ENCODE measurements around the gene NTN1.
A peak's percentile ranks its signal among the peaks of the same experiment; 100 is the strongest.

Gene NTN1

DNA sequence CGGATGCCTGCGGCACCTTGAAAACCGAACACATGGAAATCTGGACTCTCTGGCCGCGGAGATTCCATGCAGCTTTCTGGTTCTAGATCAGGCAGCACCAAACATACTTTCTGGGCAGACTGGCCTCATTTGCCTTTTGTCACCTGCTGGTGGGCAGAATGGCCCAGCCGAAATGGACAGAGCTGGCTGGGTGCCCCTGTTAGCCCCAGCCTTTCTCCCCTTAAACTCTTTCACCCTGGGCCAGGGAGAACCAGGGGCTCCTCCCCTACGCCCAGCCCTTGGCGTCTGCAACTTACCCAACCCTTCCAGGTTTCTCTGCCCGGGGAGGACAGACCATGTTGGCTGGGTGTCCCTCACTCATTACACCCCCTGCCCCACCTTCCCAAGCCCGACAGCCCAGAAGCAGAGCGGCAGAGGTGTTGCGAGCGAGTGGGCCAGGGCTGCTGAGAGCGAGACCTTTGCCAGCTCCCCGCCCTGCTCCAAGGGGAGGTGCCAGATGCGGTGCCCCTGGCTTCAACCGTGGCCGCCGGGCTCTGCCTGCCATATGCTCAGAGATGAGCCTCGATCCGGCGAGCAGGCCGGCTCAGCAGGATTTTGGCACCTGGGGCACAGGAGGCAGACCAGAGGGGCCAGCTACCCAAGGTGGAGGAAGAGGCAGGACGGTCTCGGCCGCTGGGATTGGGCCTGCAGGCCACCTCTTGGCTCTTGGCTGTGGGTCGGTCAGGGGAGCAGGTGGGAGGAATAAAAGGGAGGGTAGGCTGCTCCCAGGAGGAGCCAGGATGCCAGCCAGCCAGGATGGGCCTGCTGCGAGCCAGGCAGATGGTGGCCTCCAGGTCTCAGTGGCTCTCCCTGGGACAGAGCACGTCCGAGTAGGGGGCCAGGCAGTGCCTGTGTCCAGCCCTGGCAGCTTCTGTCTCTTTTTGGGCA, 191.3 kb downstream of the NTN1 start:
- Histone ChIP-seq H3K27me3 (ENCODE audit: insufficient read depth, low read length) (no peaks in the 10 kb centered on the region), H3K36me3 (ENCODE audit: insufficient read depth, low read length) (no peaks in the 10 kb centered on the region), H3K9me3 (ENCODE audit: insufficient read depth, low read depth, low read length) (peaks cover 8% of the 10 kb centered on the region; the same call in 1 of the 2 replicates), H3K9ac (ENCODE audit: low read depth, low read length) (no peak overlapping the region), H3K4me3 (ENCODE audit: low read length) (no peak overlapping the region), H3K4me1 (ENCODE audit: insufficient read depth, low read length) (no peaks in the 10 kb centered on the region), H3K27ac (ENCODE audit: low read depth, low read length) (no peak overlapping the region)
- 93% methylated on average over 30 of the region's 30 CpGs for WGBS

GRCh38 chr17:9213303-9213640, 192.0 kb downstream of the NTN1 start:
- 89% methylated on average over 3 of the region's 3 CpGs for WGBS
- no peaks in the 10 kb centered on the region for H3K4me1 ChIP-seq (ENCODE audit: insufficient read depth, low read length)
- no peaks in the 10 kb centered on the region for H3K27me3 ChIP-seq (ENCODE audit: insufficient read depth, low read length)
- H3K4me3 ChIP-seq (ENCODE audit: low read length), result no peak overlapping the region
- H3K27ac ChIP-seq (ENCODE audit: low read depth, low read length), result no peak overlapping the region
- no peak overlapping the region for H3K9ac ChIP-seq (ENCODE audit: low read depth, low read length)
- no peaks in the 10 kb centered on the region for H3K36me3 ChIP-seq (ENCODE audit: insufficient read depth, low read length)
- H3K9me3 ChIP-seq (ENCODE audit: insufficient read depth, low read depth, low read length), result peaks cover 8% of the 10 kb centered on the region; the same call in 1 of the 2 replicates

- Histone ChIP-seq H3K27me3 (ENCODE audit: insufficient read depth, low read length) (no peaks in the 10 kb centered on the region), H3K4me1 (ENCODE audit: insufficient read depth, low read length) (peaks cover 5% of the 10 kb centered on the region; the same call in 1 of the 2 replicates), H3K4me3 (ENCODE audit: low read length) (no peak overlapping the region), H3K36me3 (ENCODE audit: insufficient read depth, low read length) (no peaks in the 10 kb centered on the region), H3K9me3 (ENCODE audit: insufficient read depth, low read depth, low read length) (peaks cover 8% of the 10 kb centered on the region; the same call in 1 of the 2 replicates), H3K27ac (ENCODE audit: low read depth, low read length) (no peak overlapping the region), H3K9ac (ENCODE audit: low read depth, low read length) (no peak overlapping the region)
These were observed 194.2 kb downstream of the NTN1 start for GRCh38 chr17:9215465-9215864.

DNA sequence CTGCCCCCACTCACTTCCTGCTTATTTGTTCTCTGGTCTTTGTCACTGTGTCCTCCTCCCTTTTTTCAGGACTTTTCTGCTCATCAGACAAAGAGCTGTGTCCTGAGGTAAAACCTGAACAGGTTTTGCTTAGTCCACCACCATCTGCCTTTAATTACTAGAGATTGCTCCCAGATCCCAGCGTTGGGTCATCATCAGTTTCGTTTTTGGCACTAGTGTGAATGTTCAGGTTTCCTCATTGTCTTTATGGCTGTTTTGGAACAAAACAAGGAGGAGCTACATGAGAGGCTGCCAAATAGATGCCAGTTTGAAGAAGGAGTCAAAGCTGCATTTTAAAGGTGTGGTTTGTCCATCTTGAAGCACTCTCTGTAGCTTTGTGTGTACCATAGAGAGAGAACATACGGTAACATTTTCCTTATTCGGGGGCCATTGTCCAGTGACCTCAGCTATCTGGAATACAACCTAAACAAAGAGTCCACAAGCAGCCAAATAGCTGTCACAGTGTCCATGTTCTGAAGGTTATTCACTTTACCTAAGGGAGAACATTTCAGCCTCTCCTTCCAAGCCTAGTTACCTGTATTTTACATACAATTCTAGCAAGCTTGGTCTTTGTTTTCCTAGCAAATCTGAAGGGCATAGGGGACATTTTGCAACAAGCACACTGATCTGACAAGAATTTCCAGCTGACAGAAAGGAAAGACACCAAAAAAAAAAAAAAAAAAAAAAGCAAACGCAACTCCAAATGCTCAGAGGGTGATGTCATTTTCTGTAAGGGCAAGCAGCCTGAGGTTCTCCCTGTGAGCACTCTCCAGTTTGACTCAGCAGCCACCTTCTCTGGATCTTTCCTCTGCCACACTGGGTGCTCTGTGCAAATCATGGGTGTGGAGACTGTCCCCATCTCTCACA, 196.1 kb downstream of the NTN1 start:
- H3K9me3 ChIP-seq (ENCODE audit: insufficient read depth, low read depth, low read length), result peaks cover 8% of the 10 kb centered on the region; the same call in 1 of the 2 replicates
- no peak overlapping the region for H3K4me3 ChIP-seq (ENCODE audit: low read length)
- H3K9ac ChIP-seq (ENCODE audit: low read depth, low read length), result no peak overlapping the region
- peaks cover 15% of the 10 kb centered on the region for H3K4me1 ChIP-seq (ENCODE audit: insufficient read depth, low read length)
- H3K27ac ChIP-seq (ENCODE audit: low read depth, low read length), result no peak overlapping the region
- H3K27me3 ChIP-seq (ENCODE audit: insufficient read depth, low read length), result no peaks in the 10 kb centered on the region; the same call in 1 of the 2 replicates
- no peaks in the 10 kb centered on the region for H3K36me3 ChIP-seq (ENCODE audit: insufficient read depth, low read length)
- WGBS, result 68% methylated on average over 5 of the region's 5 CpGs

DNA sequence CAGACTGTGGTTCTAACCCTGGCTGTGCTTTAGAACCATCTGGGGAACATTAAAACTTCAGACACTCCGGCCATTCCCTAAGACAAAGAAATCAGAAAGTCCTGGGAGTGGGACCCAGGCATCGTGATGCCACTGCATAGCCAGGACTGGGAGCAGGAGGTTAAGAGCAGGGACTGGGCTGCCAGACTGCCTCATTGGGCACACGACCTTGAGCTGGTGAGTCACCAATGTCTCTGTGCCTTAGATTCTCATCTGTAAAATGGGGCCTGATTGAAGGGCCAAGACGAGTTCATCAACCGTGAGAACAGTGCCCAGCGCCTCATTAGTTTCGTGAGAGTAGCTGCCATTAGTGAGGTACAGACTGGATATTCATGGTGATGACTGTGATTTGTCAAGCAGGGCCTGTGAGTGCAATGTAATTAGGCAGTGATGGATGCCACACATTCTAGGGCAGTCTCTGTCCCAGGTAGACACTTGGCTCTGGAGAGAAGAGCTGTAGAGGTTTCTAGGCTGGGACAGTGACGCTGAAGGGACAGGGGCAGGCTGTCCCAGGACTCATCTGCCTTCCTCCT, 196.8 kb downstream of the NTN1 start:
- peaks cover 15% of the 10 kb centered on the region for H3K4me1 ChIP-seq (ENCODE audit: insufficient read depth, low read length)
- H3K9me3 ChIP-seq (ENCODE audit: insufficient read depth, low read depth, low read length), result peaks cover 8% of the 10 kb centered on the region; the same call in 1 of the 2 replicates
- 84% methylated on average over 8 of the region's 8 CpGs for WGBS
- no peaks in the 10 kb centered on the region for H3K36me3 ChIP-seq (ENCODE audit: insufficient read depth, low read length)
- H3K9ac ChIP-seq (ENCODE audit: low read depth, low read length), result no peak overlapping the region
- H3K27me3 ChIP-seq (ENCODE audit: insufficient read depth, low read length), result peaks cover 2% of the 10 kb centered on the region; the same call in 1 of the 2 replicates
- H3K4me3 ChIP-seq (ENCODE audit: low read length), result no peak overlapping the region
- no peak overlapping the region for H3K27ac ChIP-seq (ENCODE audit: low read depth, low read length)

- no peak overlapping the region for H3K27ac ChIP-seq (ENCODE audit: low read depth, low read length)
- H3K36me3 ChIP-seq (ENCODE audit: insufficient read depth, low read length), result no peaks in the 10 kb centered on the region
- no peak overlapping the region for H3K9ac ChIP-seq (ENCODE audit: low read depth, low read length)
- peaks cover 2% of the 10 kb centered on the region; the same call in 1 of the 2 replicates for H3K27me3 ChIP-seq (ENCODE audit: insufficient read depth, low read length)
- H3K4me1 ChIP-seq (ENCODE audit: insufficient read depth, low read length), result peaks cover 15% of the 10 kb centered on the region
- 91% methylated on average over 15 of the region's 15 CpGs for WGBS
- peaks cover 8% of the 10 kb centered on the region; the same call in 1 of the 2 replicates for H3K9me3 ChIP-seq (ENCODE audit: insufficient read depth, low read depth, low read length)
- no peak overlapping the region for H3K4me3 ChIP-seq (ENCODE audit: low read length)
These were observed 197.6 kb downstream of the NTN1 start for GRCh38 chr17:9218911-9219310.

DNA sequence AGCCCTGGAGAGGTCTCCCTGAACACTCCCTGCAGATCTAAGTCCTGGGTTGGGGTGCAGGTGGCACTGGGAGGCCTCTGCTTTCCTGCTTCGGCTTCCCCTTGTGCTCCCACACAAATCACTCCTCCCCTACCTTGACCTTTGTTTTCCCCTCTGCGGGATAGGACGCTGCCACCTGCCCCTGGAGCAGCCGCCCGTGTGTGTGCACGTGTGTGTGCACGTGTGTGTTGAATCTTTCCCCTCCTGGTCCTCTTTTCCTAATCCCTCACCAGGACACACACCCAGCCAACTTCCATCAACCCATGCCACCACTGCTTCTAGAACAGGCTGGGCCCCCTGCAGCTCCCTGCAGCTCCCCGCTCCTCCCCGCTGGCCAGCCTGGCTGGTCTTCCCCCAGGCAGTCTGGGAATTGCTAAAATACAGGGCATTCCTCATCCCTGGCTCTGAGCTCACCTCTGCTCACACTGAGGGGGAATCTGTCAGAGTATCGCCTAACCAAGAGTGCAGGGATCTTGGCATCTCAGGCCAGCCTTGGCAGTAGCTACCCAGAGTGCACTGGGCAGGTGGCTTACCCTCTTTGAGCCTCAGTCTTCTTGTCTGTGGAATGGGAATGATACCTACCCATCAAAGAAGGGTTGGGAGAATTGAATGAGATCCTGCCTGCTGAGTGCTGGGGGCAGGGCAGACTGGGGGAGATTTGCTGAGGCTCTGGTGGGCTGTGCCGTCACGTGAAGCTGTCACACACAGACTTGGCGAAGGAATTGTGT, 198.5 kb downstream of the NTN1 start:
- no peak overlapping the region for H3K4me3 ChIP-seq (ENCODE audit: low read length)
- H3K9ac ChIP-seq (ENCODE audit: low read depth, low read length), result no peak overlapping the region
- H3K27ac ChIP-seq (ENCODE audit: low read depth, low read length), result no peak overlapping the region
- peaks cover 15% of the 10 kb centered on the region for H3K4me1 ChIP-seq (ENCODE audit: insufficient read depth, low read length)
- H3K9me3 ChIP-seq (ENCODE audit: insufficient read depth, low read depth, low read length), result peaks cover 8% of the 10 kb centered on the region; the same call in 1 of the 2 replicates
- WGBS, result 88% methylated on average over 13 of the region's 13 CpGs
- peaks cover 2% of the 10 kb centered on the region; the same call in 1 of the 2 replicates for H3K27me3 ChIP-seq (ENCODE audit: insufficient read depth, low read length)
- H3K36me3 ChIP-seq (ENCODE audit: insufficient read depth, low read length), result no peaks in the 10 kb centered on the region

DNA sequence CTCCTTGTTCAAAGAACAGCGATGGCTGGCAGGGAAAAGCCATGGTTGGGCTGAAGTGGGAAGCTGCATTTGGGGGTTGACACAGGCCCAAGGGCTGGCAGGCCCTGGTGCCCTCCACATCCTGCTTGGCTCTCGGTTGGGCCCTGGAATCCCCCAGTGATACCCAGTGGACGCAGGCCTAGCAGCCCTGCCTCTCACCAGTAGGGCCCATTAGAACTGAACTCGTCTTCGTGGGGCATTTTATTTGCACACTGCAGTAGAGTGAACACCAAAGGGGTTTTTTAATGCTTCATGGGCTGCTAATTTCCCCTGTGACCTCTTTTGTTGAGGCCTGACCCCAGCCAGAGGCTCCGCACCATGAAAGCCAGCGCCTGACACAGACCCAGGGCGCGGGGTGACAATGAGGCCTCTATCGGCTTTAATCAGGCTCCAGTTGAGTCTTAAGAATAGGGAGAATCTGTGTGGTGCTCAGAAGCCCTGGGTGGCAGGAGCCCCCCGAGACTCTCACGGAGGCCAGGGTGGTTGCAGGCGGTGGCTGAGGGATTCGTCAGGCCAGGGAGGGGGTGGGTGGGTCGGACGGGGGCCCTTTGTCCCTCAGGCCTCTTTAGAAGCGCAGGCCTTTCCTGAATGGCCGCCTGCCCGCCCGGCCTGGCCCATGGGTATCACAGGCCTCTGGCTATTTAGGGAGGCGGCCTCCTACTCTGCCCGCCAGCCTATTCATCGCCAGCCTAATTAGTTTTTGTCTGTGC, 199.3 kb downstream of the NTN1 start:
- Histone ChIP-seq H3K4me3 (ENCODE audit: low read length) (no peak overlapping the region), H3K36me3 (ENCODE audit: insufficient read depth, low read length) (no peaks in the 10 kb centered on the region), H3K27ac (ENCODE audit: low read depth, low read length) (peak overlapping the region; percentile 33; the same call in 1 of the 2 replicates), H3K9me3 (ENCODE audit: insufficient read depth, low read depth, low read length) (peaks cover 3% of the 10 kb centered on the region; the same call in 1 of the 2 replicates), H3K27me3 (ENCODE audit: insufficient read depth, low read length) (peaks cover 2% of the 10 kb centered on the region; the same call in 1 of the 2 replicates), H3K4me1 (ENCODE audit: insufficient read depth, low read length) (peaks cover 18% of the 10 kb centered on the region), H3K9ac (ENCODE audit: low read depth, low read length) (no peak overlapping the region)
- WGBS, result 46% methylated on average over 22 of the region's 23 CpGs

DNA sequence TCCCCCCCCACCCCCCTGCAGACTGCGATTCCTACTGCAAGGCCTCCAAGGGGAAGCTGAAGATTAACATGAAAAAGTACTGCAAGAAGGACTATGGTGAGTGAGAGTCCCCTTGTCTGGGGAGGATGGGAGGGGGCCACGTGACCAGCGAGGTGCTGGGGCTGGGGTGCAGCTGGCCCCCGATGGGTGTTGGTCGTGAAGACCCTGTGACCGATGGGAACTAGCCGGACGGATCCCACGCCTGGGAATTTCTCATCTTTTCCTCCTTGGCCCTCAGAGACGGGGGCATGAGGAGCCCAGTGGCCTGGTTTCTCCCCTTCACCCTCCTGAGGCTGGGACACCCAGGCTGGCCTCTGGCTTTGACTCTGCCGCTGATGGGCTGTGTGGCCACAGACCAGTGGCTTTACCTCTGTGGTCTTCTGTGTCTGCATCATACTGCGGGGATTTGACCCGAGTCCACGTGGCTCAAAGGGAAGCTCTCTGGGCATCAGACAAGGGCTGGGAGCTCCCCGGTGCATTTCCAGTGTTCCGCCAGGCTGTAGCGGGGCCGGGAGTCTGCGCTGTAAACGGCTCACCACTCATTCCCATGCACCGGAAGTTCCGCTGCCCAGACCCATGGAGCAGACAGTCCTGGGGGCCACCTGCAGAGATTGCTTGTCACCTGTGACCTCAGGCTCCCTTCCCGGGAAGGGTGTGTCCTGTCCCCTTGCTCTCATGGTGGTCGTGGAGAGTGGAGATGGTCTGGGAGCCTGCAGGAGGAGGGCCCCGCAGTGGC, 200.0 kb downstream of the NTN1 start:
- H3K27me3 ChIP-seq (ENCODE audit: insufficient read depth, low read length), result peaks cover 2% of the 10 kb centered on the region; the same call in 1 of the 2 replicates
- peaks cover 19% of the 10 kb centered on the region for H3K4me1 ChIP-seq (ENCODE audit: insufficient read depth, low read length)
- 69% methylated on average over 24 of the region's 25 CpGs for WGBS
- H3K4me3 ChIP-seq (ENCODE audit: low read length), result no peak overlapping the region
- no peaks in the 10 kb centered on the region for H3K9me3 ChIP-seq (ENCODE audit: insufficient read depth, low read depth, low read length)
- H3K27ac ChIP-seq (ENCODE audit: low read depth, low read length), result no peak overlapping the region
- no peaks in the 10 kb centered on the region for H3K36me3 ChIP-seq (ENCODE audit: insufficient read depth, low read length)
- no peak overlapping the region for H3K9ac ChIP-seq (ENCODE audit: low read depth, low read length)

Measured in HUES64 (cell line).